NK-92 treated with Interleukin-12 subunit alpha and Interleukin-12 subunit beta, amount 100 ng/mL, for 24 hours (cell line): ENCODE data around the gene WASF3.

Source experiments
- DNase-seq: peaks from one replicate; lab custom pipeline; 2025; lab: John Stamatoyannopoulos, UW

Gene WASF3

GRCh38 chr13:26557393-26558073 is at the start of gene WASF3:
TSS of gene WASF3 (plus strand) at chr13:26557683. CDS start at chr13:26642271, 84,588 bp downstream.
- DNase-seq: no peak

GRCh38 chr13:26508885-26509284 is 48.6 kb upstream of the WASF3 start:
- DNase-seq: no peak

GRCh38 chr13:26509491-26509890 is 48.0 kb upstream of the WASF3 start:
- DNase-seq: no peak

GRCh38 chr13:26513931-26514330 is 43.6 kb upstream of the WASF3 start:
- DNase-seq: no peak

- no peak for DNase-seq
Observed at GRCh38 chr13:26515721-26516120, 41.8 kb upstream of the WASF3 start.

- DNase-seq: no peak
Observed at GRCh38 chr13:26517936-26518335, 39.5 kb upstream of the WASF3 start.

GRCh38 chr13:26518451-26518959 is 39.0 kb upstream of the WASF3 start:
- no peak for DNase-seq

- no peak for DNase-seq
Observed at GRCh38 chr13:26522571-26522970, 34.9 kb upstream of the WASF3 start.

GRCh38 chr13:26523007-26523406 is 34.5 kb upstream of the WASF3 start:
- no peak for DNase-seq

GRCh38 chr13:26525528-26525927 is 32.0 kb upstream of the WASF3 start:
- DNase-seq: no peak

- no peak for DNase-seq
Observed at GRCh38 chr13:26526702-26527216, 30.7 kb upstream of the WASF3 start.

- DNase-seq: no peak
Observed at GRCh38 chr13:26528527-26528926, 29.0 kb upstream of the WASF3 start.

GRCh38 chr13:26529441-26529840 is 28.0 kb upstream of the WASF3 start:
- no peak for DNase-seq

GRCh38 chr13:26531742-26532141 is 25.7 kb upstream of the WASF3 start:
- no peak for DNase-seq

- no peak for DNase-seq
Observed at GRCh38 chr13:26534036-26534726, 23.3 kb upstream of the WASF3 start.

GRCh38 chr13:26538363-26539317 is 18.8 kb upstream of the WASF3 start:
- DNase-seq: no peak

- DNase-seq: no peak
Observed at GRCh38 chr13:26539738-26540292, 17.7 kb upstream of the WASF3 start.

- no peak for DNase-seq
Observed at GRCh38 chr13:26540334-26540733, 17.1 kb upstream of the WASF3 start.

GRCh38 chr13:26541041-26541440 is 16.4 kb upstream of the WASF3 start:
- no peak for DNase-seq

- no peak for DNase-seq
Observed at GRCh38 chr13:26541678-26542568, 15.6 kb upstream of the WASF3 start.

GRCh38 chr13:26544707-26545106 is 12.8 kb upstream of the WASF3 start:
- no peak for DNase-seq
